SK-N-MC (cell line): Measurements from ENCODE around the gene ANAPC4.

Experiments used
- EZH2 ChIP-seq: fragments of 200-600 bp; sonication (generic); IDR thresholded peaks from one replicate; pipeline ENCODE4 v1.6.1; 2017; ENCODE audit warnings: antibody characterized with exemption
- POLR2AphosphoS5 ChIP-seq: IDR thresholded peaks from 2 replicates; pipeline ENCODE4 v1.6.1; 2012; ENCODE audit warnings: mild to moderate bottlenecking, low read depth, low read length, borderline replicate concordance

DNA sequence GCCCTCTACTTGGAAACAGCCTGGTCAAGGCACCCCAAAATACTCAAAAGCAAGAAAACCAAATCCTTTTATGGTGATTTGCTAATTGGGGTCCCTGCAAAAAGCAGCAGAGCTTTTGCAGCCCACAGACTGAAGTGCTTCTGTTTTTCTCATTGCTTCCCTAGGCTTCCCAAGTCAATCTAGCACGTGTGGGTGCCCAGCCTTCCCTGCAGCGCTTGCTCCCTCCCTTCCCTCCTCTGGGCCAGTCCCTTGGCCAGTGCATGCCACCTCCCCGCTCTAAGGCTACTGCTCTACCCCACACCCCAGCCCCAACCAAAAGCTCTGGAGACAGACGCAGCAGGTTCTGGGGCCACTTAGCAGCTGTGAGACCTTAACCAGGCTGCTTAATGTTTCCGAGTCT lies 53.6 kb downstream of the ANAPC4 start:
- TF ChIP-seq POLR2AphosphoS5 = no peak
- TF ChIP-seq EZH2 = no peak
